GOT3 (cell line): ENCODE results near the gene POLQ.
"Not testable (repeated sequence)": the region's sequence is repeated elsewhere in the genome, so short reads cannot be mapped to it uniquely, and the experiment has no call there.

Experiments
- DNase-seq: peaks from one replicate; lab custom pipeline; 2025; ENCODE audit warnings: mixed read lengths; lab: John Stamatoyannopoulos, UW

POLQ gene

DNA sequence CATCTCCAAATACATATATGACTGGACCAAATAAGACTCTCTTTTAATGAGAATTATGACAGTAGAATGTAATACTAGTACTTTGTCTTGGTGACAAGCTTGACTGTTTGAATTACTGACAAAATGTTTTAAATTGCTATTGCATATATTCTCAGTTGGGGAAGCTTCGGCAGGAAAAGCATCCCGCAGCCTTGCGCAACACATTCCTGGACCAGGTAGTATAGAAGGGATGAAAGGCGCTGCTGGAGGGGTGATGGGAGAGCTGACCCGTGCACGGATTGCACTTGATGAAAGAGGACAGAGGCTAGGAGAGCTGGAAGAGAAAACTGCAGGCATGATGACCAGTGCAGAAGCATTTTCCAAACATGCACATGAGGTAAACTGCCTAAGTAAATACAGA lies 127.6 kb downstream of the POLQ start:
- DNase-seq = no peak

DNA sequence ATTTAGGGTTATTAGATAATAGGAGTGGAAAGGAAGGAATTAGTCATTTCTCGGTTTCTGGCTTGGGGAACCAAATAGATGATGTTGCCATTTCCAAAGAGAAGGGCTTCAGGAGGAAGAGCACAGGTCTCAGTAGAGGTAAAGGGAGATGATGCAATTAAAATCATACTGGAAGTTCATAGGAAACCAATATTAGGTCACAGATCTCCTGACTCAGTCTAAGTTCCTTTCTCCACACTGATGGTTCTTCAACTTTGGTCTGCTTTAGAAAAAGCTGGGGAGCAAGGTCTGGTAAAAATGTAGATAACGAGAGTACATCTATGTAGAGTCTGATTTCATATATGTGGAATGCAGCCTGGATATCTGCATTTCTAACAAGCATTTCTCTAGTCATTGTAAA lies 130.9 kb downstream of the POLQ start:
- DNase-seq = no peak

DNA sequence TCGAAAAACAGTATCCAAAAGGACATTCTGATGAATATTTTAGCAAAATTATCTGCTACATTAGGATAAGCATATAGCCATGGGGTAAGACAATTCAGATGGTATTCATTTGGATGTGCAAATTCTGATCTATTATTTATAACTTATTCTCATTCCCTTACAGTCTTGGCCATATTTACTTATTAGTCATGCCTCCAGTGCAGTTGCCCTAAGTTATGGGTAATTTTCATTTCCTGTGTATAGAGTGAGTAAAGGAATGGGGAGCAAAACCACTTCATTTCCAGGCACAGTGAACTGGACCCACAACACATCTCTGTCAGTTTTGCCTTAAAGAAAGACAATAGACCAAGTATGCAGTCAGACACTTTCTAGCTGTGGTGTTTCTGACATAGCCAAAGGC lies 134.3 kb downstream of the POLQ start:
- no peak for DNase-seq

DNA sequence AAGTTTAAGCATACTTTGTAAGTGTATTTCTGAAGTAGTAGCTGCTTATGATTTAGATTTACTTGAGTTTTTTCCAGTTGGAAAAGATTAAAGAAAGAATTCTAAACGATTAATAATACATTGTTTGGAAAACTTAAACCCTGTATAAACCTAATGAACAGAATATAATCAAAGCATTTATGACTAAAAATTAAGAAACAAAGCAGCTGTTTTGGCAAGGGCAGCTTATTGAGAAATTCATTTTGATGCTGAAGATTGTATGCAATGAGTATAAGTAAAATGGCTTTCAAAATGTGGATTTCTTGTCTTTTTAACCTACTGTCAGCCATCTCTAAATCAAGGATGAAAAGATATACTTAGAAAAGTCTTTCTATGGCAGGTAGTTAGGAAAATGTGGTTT lies 140.2 kb downstream of the POLQ start:
- no peak for DNase-seq

DNA sequence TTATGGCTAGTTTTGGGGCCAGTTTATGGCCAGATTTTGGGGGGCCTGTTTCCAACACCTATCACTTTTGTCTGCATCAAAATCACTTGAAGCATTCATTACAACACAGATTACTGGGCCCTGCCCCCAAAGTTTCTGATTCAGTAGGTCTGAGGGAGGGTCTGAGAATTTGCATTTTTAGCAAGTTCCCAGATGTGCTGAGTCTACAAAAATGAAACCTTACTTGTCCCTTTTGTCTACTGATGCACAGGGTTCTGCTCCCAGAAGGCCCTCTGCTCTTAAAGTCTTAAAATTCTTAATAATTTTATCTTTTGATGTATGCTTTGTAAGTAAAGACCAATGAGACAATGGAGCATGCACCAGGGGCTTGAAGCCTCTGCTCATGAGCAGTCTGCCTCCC lies 146.0 kb downstream of the POLQ start:
- DNase-seq = no peak

DNA sequence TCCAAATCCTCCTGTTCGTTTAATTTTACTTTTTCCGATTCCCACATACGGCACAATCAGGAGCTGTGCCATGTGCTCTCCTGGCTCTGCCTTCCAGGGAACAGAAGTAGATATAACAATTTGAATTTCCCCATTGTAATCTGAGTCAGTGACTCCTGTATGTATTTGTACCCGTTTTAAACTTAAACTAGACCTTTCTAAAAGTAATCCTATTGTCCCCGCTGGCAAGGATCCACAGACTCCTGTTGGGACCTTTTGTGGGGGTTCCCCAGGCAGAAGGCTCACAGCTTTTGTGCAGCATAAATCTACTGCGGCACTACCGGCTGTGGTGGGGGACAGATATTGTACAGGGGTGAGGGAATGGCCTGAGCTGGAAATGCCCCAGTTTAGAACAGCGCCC lies 147.7 kb downstream of the POLQ start:
- not testable (repeated sequence) for DNase-seq

DNA sequence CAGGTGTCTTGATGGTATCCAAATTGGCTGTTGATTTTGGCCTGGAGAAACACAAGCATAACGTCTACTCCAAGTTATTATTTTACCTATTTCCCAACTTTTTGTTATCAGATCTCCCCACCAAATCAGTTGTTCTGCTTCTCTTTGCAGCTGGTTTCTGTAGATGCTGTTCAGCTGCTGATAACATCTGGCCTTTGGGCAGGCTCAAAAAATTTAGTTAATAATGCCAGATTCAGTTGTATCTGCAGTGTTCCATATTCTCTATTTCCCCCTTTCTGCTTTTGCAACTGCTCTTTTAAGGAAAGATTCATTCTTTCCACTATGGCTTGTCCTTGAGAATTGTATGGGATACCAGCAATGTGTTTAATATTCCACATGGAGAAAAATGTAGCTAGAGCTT lies 149.8 kb downstream of the POLQ start:
- DNase-seq = not testable (repeated sequence)

DNA sequence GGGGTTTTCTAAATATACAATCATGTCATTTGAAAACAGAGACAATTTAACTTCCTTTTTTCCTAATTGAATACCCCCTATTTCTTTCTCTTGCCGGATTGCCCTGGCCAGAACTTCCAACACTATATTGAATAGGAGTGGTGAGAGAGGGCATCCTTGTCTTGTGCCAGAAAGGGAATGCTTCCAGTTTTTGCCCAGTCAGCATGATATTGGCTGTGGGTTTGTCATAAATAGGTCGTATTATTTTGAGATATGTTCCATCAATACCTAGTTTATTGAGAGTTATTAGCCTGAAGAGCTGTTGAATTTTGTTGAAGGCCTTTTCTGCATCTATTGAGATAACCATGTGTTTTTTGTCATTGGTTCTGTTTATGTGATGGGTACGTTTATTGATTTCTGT lies 157.5 kb downstream of the POLQ start:
- not testable (repeated sequence) for DNase-seq
